K562 (cell line): ENCODE results near the gene SERTAD2. TPM values are rescaled to one million over a fixed set of nuclear protein-coding genes. Genes with fewer than 3 reads are reported as not detected.

Experiments
- CXXC5 ChIP-seq: fragments of 250-450 bp; sonication (Bioruptor Pico); IDR thresholded peaks from 2 replicates; pipeline ENCODE4 v1.8.0; 2022; ENCODE audit warnings: inconsistent platforms, mild to moderate bottlenecking, moderate library complexity
- ELF4 ChIP-seq: fragments of 450-650 bp; formaldehyde crosslinking; IDR thresholded peaks from 2 replicates; pipeline ENCODE4 v1.4.0; 2022; ENCODE audit warnings: missing genetic modification characterization
- FOXK2 ChIP-seq, 2 experiments: fragments of 450-650 bp; IDR thresholded peaks in 1 of 2; conservative IDR thresholded peaks in 1 of 2; 2 replicates each; pipeline ENCODE4 v1.6.1; 2016; ENCODE audit warnings: low read depth in 2 of 2, mild to moderate bottlenecking in 1 of 2
- HNRNPLL ChIP-seq: fragments of 200-400 bp; formaldehyde crosslinking; IDR thresholded peaks from 2 replicates; pipeline ENCODE4 v1.6.1; 2017; ENCODE audit warnings: low read length, low read depth, mild to moderate bottlenecking; ENCODE audit not compliant: poor library complexity, severe bottlenecking
- HNRNPUL1 ChIP-seq: fragments of 200-400 bp; formaldehyde crosslinking; IDR thresholded peaks from 2 replicates; pipeline ENCODE4 v1.6.1; 2017; ENCODE audit warnings: low read length
- KLF16 ChIP-seq: IDR thresholded peaks from 2 replicates; pipeline ENCODE4 v1.6.1; 2016; ENCODE audit warnings: antibody characterized with exemption
- TARDBP ChIP-seq: fragments of 450-650 bp; IDR thresholded peaks from 2 replicates; pipeline ENCODE4 v1.6.1; 2016
- YY1 ChIP-seq, 3 experiments: IDR thresholded peaks; 2 replicates each; pipeline ENCODE4 v1.6.1; 2011; ENCODE audit warnings: low read length in 2 of 3, mild to moderate bottlenecking in 2 of 3, moderate library complexity in 2 of 3, borderline replicate concordance in 1 of 3, control low read depth in 1 of 3, low read depth in 1 of 3; ENCODE audit not compliant: insufficient read depth in 3 of 3, insufficient replicate concordance in 2 of 3, control insufficient read depth in 1 of 3, insufficient read length in 1 of 3; ENCODE audit errors: extremely low read depth in 1 of 3
- ZNF165 ChIP-seq: fragments of 250-450 bp; sonication (Bioruptor Pico); IDR thresholded peaks from 2 replicates; pipeline ENCODE4 v1.4.0; 2020; ENCODE audit warnings: borderline replicate concordance
- ZNF436 ChIP-seq: fragments of 250-450, 450-650 bp; sonication (Bioruptor Pico); formaldehyde crosslinking; IDR thresholded peaks from 2 replicates; pipeline ENCODE4 v1.7.0; 2020; ENCODE audit warnings: mild to moderate bottlenecking
- ZNF75A ChIP-seq: fragments of 450-650 bp; formaldehyde crosslinking; IDR thresholded peaks from 2 replicates; pipeline ENCODE4 v1.4.0; 2020; ENCODE audit warnings: mild to moderate bottlenecking
- polyA plus RNA-seq, 8 experiments: library from polyadenylated mRNA; depleted of rRNA in 4 of 8; stranded (reverse) in 5 of 8; unstranded in 3 of 8; fragments of >200 nt; fragmentation: Nextera tagmentation in 2 of 8; fragmentation: Illumina TruSeq in 1 of 8; extraction: Ambion mirVana in 2 of 8; extraction: Trizol in 1 of 8; gene quantifications; 2 replicates each; pipeline versions ENCODE4 v1.2.1 to v1.2.3, GENCODE V29; 2011 to 2014; ENCODE audit warnings: inconsistent platforms in 1 of 8, missing spikeins in 1 of 8
- total RNA-seq, 7 experiments: library from RNA; depleted of rRNA in 6 of 7; stranded (reverse); fragments of >200 nt in 6 of 7; fragmentation: Illumina TruSeq in 2 of 7; extraction: Trizol in 2 of 7; gene quantifications; 2 replicates each; pipeline versions ENCODE4 v1.2.1 to v1.2.3, GENCODE V29; 2011 to 2021; ENCODE audit warnings: low replicate concordance in 1 of 7
- TF ChIP-seq, protein P1 (sequence below): fragments of 250-450 bp; sonication (Bioruptor Pico); IDR thresholded peaks from 2 replicates; pipeline ENCODE4 v1.5.0; 2021; ENCODE audit warnings: mild to moderate bottlenecking, moderate library complexity
- TF ChIP-seq, protein P2 (sequence below): fragments of 150-350 bp; IDR thresholded peaks from 2 replicates; pipeline ENCODE4 v1.6.1; 2014; ENCODE audit warnings: low read depth, mild to moderate bottlenecking, low read length, borderline replicate concordance

The SERTAD2 gene
- total and polyA plus RNA-seq, 9 of the 15 experiments (the other 6 are each of a cell fraction or from before 2014, with no cell fraction given), result 3.0 to 12.5 (median 6.1) TPM

DNA sequence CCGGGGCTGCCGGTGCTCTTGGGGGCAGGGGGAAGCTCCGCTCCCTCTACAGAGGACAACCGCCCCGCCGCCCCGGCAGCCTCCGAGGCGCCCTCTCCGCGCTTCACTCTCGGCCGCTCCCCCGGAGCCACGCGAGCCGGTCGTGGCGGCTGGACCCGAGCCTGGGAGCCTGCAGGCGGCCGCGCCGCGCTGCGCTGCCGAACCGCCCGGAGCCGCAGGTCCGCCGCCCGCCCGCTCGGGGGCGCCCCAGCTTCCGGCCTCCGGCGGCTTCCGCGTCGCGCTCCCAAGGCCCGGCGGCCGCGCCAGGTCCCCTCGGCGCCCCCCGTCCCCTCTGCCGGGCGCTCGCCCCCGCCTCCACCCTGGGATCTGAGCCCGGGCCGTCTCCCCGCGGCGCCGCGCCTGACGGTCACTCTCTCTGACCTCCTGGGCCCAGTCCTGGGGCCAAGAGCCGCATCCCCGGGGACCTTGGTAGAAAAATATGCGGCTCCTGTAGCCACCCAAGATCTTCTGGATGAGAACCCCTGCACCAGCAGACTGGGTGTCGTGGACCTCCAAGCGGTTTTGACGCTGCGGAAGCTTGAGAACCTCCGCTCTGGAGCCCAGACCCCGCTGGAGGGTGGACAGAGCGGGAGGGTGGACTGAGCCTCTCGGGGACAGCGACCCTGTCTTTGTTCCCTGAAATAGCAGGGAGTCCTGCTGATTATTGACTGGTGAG is 44.3 kb downstream of the SERTAD2 start (continued):
- TF ChIP-seq, protein P1, sequence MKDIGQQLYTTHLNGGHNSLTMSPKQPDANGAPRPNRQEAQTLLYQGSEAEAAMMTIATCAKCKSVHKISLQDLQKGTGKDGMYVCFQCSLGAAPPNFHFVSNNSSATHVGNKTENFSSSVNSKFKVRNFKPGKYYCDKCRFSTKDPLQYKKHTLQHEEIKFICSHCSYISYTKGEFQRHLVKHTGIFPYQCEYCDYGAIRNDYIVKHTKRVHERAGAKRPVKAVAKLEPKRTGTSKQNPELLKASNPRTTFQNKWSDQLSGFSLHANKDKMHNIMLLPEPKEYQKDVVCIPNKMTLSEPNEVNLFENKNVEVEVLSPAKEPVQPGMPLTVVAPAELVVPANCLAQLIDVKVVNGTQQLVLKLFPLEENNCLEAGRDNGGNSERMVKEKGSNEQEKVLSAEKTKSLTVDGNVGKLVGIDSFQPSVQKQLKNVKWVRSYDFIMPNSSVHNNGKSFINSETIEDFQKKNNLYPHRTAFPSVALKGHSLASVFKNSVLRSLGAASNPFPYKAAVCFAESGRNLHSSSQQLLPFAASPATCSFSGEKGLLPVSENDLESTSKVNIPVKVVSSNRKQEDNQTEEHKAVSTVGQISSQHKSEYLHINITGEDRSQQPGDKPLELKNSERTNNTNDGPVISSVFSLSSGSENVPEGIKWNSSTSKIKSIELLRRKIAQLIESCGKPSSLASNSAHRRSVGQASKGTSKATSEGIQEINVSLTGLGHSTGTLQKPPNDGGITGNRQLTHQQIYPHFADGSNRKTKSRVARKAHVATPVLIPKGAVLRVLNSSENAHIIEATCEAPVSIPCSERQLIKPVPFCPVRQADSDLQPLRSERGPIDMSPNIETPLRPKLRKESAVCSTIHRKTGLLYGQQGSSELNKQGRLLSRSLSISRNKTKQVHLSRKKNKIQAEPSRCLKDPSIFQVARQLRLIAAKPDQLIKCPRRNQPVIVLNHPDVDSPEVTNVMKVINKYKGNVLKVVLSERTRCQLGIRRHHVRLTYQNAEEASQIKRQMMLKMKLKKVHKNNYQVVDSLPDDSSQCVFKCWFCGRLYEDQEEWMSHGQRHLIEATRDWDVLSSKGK, result no peak
- TF ChIP-seq HNRNPUL1 (no peak), FOXK2 (conservative IDR thresholded peaks at IDR 0.05 in 1 of 2, IDR thresholded peaks at IDR 0.05 in 1 of 2; ENCODE audit: low read depth in 2 of 2) (no peak), ZNF436 (no peak), ELF4 (CRISPR knock-in tag) (no peak), CXXC5 (peak; percentile 89), HNRNPLL (no peak), ZNF165 (CRISPR knock-in tag) (no peak), TARDBP (no peak), KLF16 (no peak), ZNF75A (CRISPR knock-in tag) (no peak), YY1 (IDR thresholded peaks at IDR 0.05; ENCODE audit: borderline replicate concordance in 1 of 3, control insufficient read depth in 1 of 3, extremely low read depth in 1 of 3, insufficient read depth in 3 of 3, insufficient read length in 1 of 3, insufficient replicate concordance in 2 of 3, low read depth in 1 of 3, low read length in 2 of 3) (peak in 2 of 3 experiments; percentile 64 to 73)
- TF ChIP-seq, protein P2, sequence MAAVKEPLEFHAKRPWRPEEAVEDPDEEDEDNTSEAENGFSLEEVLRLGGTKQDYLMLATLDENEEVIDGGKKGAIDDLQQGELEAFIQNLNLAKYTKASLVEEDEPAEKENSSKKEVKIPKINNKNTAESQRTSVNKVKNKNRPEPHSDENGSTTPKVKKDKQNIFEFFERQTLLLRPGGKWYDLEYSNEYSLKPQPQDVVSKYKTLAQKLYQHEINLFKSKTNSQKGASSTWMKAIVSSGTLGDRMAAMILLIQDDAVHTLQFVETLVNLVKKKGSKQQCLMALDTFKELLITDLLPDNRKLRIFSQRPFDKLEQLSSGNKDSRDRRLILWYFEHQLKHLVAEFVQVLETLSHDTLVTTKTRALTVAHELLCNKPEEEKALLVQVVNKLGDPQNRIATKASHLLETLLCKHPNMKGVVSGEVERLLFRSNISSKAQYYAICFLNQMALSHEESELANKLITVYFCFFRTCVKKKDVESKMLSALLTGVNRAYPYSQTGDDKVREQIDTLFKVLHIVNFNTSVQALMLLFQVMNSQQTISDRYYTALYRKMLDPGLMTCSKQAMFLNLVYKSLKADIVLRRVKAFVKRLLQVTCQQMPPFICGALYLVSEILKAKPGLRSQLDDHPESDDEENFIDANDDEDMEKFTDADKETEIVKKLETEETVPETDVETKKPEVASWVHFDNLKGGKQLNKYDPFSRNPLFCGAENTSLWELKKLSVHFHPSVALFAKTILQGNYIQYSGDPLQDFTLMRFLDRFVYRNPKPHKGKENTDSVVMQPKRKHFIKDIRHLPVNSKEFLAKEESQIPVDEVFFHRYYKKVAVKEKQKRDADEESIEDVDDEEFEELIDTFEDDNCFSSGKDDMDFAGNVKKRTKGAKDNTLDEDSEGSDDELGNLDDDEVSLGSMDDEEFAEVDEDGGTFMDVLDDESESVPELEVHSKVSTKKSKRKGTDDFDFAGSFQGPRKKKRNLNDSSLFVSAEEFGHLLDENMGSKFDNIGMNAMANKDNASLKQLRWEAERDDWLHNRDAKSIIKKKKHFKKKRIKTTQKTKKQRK, result no peak
